GM06990 (cell line): ENCODE measurements around the gene ACOX2.

Experiments used
- DNase-seq: peaks from one replicate; pipeline ENCODE4 v3.0.0-alpha.2; 2011; ENCODE audit not compliant: insufficient read length; ENCODE audit errors: extremely low read depth
- H3K27me3 ChIP-seq: replicated peaks from 2 replicates; pipeline ENCODE4 v1.6.0; 2011; ENCODE audit warnings: low read length; ENCODE audit not compliant: control insufficient read depth, insufficient read depth
- H3K36me3 ChIP-seq: 2 replicates; pipeline ENCODE4 v1.5.1; 2011; ENCODE audit warnings: low read length; ENCODE audit not compliant: control insufficient read depth, insufficient read depth
- H3K4me3 ChIP-seq: replicated peaks from 2 replicates; pipeline ENCODE4 v1.5.1; 2011; ENCODE audit warnings: low read depth, mild to moderate bottlenecking, control low read depth, low read length
- CTCF ChIP-seq: IDR thresholded peaks from 2 replicates; pipeline ENCODE4 v1.5.1; 2011; ENCODE audit warnings: low read length, control low read depth, mild to moderate bottlenecking, inconsistent platforms; ENCODE audit not compliant: insufficient read depth, poor library complexity, severe bottlenecking

Gene ACOX2

DNA sequence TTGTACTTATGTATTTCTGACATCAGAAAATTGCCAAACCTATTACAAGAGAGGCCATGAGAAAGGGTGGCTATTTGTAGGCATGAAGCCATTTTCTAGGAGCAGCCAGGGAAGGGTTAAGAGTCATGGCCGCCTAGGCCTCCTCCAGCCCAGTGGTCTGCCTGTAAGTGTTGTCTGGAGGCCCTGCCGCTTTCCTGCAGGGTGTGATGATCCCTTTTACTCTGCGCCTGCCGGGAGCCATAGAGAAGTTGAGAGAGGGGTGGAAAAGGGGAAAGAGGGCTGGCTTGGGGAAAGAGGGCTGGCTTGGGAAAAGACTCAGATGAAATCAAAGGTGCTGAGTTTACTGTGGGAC is 74.2 kb downstream of the ACOX2 start:
- no peak for DNase-seq
- H3K27me3 ChIP-seq = no peaks in the 10 kb centered on the region
- H3K4me3 ChIP-seq = no peak overlapping the region
- no peaks in the 10 kb centered on the region for H3K36me3 ChIP-seq
- TF ChIP-seq CTCF = no peak

DNA sequence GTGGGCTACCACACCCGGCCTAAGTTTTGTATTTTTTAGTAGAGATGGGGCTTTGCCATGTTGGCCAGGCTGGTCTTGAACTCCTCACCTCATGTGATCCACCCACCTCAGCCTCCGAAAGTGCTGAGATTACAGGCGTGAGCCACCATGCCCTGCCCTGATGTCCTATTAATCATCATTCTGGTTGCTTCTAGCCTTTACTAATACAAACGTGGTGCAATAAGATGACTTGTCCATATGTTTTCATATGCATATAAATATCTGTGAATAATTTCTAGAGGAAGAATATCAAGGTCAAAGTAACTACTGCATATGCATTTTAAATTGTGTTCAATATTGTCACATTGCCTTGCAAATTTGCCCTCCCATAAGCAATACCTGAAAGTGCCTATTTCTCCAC is 77.8 kb downstream of the ACOX2 start:
- no peak for DNase-seq
- Histone ChIP-seq H3K4me3 (no peak overlapping the region), H3K36me3 (no peaks in the 10 kb centered on the region), H3K27me3 (no peaks in the 10 kb centered on the region)
- no peak for TF ChIP-seq CTCF
